ENCODE measurements around the gene NR2C2. TPM values are rescaled to one million over a fixed set of nuclear protein-coding genes. Genes with fewer than 3 reads are reported as not detected.
A peak's percentile ranks its signal among the peaks of the same experiment; 100 is the strongest.

The NR2C2 gene
- total and polyA plus RNA-seq, 9 of the 15 experiments (the other 6 are each of a cell fraction or from before 2014, with no cell fraction given) = 6.1 to 33.0 (median 14.6) TPM

DNA sequence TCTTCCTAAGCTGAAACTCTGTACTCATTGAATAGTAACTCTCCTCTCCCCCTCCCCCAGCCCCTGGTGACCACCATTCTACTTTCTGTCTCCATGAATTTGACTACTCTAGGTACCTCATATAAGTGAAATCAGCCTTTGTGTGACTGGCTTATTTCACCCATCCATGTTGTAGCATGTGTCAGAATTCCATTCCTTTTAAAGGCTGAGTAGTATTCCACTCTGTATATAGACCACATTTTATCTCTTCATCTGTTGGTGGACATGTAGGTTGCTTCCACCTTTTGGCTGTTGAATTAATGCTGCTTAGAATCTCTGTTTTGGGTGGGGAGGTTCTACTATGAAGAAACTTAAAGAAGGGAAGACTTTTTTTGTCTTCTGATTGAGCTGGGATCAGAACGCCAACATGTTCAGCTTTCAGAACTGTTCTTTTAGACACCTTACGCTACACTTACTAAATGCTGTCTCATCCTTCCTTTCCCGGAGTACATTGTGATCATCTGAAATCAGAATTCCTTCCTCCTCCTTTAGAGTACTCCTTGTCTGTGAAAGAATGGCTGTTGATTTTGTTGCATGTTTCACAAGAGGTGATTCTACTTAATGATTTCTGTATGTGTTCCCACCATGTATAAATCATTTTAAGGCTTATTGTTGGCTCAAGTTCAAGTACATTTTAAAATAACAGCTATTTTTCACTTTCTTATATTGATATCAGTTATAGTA is 67.4 kb downstream of the NR2C2 start:
- in situ Hi-C loops (cut with MboI) (no loop called here), intact Hi-C loops (cut with micrococcal nuclease) (no loop called here)
- H3K27ac ChIP-seq (ENCODE audit: extremely low read depth, low read depth, low read length) = no peak overlapping the region
- TF ChIP-seq, protein P1, sequence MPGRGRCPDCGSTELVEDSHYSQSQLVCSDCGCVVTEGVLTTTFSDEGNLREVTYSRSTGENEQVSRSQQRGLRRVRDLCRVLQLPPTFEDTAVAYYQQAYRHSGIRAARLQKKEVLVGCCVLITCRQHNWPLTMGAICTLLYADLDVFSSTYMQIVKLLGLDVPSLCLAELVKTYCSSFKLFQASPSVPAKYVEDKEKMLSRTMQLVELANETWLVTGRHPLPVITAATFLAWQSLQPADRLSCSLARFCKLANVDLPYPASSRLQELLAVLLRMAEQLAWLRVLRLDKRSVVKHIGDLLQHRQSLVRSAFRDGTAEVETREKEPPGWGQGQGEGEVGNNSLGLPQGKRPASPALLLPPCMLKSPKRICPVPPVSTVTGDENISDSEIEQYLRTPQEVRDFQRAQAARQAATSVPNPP (IDR thresholded peaks at IDR 0.05; ENCODE audit: borderline replicate concordance, insufficient read depth, insufficient read length) = no peak
- no peak for TF ChIP-seq ZFP30 (CRISPR knock-in tag; IDR thresholded peaks at IDR 0.05; ENCODE audit: borderline replicate concordance)
- TF ChIP-seq ZNF146 (CRISPR knock-in tag; IDR thresholded peaks at IDR 0.05; ENCODE audit: unreplicated experiment) = peak; percentile 83
- no peak for TF ChIP-seq ZNF778 (CRISPR knock-in tag; IDR thresholded peaks at IDR 0.05)
- POLR2A ChIA-PET = no interaction called here
- no peaks in the 10 kb centered on the region for H4K20me1 ChIP-seq (replicated peaks; ENCODE audit: control insufficient read depth, insufficient read depth, low read length)
- no peak for ATAC-seq
- no peak overlapping the region for H3K9ac ChIP-seq (ENCODE audit: insufficient read depth in 1 of 2, low read depth in 2 of 2, low read length in 2 of 2)
- H3K9me1 ChIP-seq (ENCODE audit: control insufficient read depth, insufficient read depth, low read length) = peaks cover 3% of the 10 kb centered on the region
- no peak for DNase-seq (ENCODE audit: extremely low read depth in 1 of 4, low spot score in 3 of 4)
- peaks cover 0 to 15% of the 10 kb centered on the region in 2 experiments; a peak in 4 of 5 replicates for H3K4me1 ChIP-seq (replicated peaks in 1 of 2; ENCODE audit: control insufficient read depth in 2 of 2, insufficient read depth in 2 of 2, low read length in 2 of 2)
- no peak overlapping the region for H3K4me3 ChIP-seq
- FAIRE-seq = no peak
- H3K9me3 ChIP-seq (replicated peaks; ENCODE audit: control insufficient read depth, insufficient read depth, low read depth, low read length) = no peaks in the 10 kb centered on the region
- 88% methylated on average over 3 of the region's 3 CpGs for WGBS (ENCODE audit: insufficient coverage, low coverage, missing lambda C conversion rate)
- CTCF ChIA-PET (ENCODE audit: low intra/inter-chr PET ratio) = no interaction called here
- no peaks in the 10 kb centered on the region for H3K27me3 ChIP-seq (ENCODE audit: control insufficient read depth in 2 of 2, insufficient read depth in 2 of 2, low read length in 2 of 2)
- peaks cover 61% of the 10 kb centered on the region for H3K36me3 ChIP-seq (ENCODE audit: control insufficient read depth, insufficient read depth, low read length)
- H3K4me2 ChIP-seq (ENCODE audit: insufficient read depth, low read length) = no peak overlapping the region
- no peak overlapping the region for H2AFZ ChIP-seq (ENCODE audit: low read depth, low read length)
- no peaks in the 10 kb centered on the region for H3K79me2 ChIP-seq (ENCODE audit: control insufficient read depth, insufficient read depth, low read length)
- BruUV-seq (replicated peaks) = no TSS peak
